Measurements from ENCODE around the gene ITGAD.

ITGAD gene

DNA sequence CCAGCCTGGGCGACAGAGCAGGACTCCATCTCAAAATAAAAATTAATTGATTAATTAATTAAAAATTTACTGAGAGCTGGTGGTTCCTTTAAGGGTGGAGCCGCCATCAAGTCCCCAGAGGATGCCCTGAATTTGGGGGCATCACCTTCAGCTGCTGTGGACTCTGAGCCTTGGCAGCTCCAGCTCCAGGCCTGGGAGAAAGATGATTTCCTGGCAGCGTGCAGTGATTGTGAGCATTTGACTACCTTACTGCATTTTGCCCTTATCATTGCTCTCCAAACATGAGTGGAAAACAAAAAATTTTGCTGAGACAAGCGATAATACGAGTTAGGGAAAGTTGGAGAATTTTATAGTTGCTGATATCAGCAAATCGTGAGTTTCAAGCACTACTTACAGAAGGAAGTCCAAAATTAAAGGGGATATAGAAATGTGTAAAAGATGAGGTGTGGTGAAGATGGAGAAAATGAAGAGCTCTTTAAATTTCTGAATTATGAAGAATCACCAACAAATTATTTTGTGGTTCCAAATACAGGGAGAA, 2.6 kb upstream of the ITGAD start (continued):
- TF ChIP-seq, protein P1, sequence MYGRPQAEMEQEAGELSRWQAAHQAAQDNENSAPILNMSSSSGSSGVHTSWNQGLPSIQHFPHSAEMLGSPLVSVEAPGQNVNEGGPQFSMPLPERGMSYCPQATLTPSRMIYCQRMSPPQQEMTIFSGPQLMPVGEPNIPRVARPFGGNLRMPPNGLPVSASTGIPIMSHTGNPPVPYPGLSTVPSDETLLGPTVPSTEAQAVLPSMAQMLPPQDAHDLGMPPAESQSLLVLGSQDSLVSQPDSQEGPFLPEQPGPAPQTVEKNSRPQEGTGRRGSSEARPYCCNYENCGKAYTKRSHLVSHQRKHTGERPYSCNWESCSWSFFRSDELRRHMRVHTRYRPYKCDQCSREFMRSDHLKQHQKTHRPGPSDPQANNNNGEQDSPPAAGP (tag by site-specific recombination; IDR thresholded peaks at IDR 0.05), result no peak
- TF ChIP-seq ZNF530 (tag by site-specific recombination; IDR thresholded peaks at IDR 0.05; ENCODE audit: low read depth) (no peak), ZNF837 (tag by site-specific recombination; IDR thresholded peaks at IDR 0.05) (no peak), KLF9 (tag by site-specific recombination; IDR thresholded peaks at IDR 0.05; ENCODE audit: low read depth) (no peak), ZNF629 (tag by site-specific recombination; IDR thresholded peaks at IDR 0.05) (no peak), ZNF701 (tag by site-specific recombination; IDR thresholded peaks at IDR 0.05) (no peak)
- TF ChIP-seq, protein P2, sequence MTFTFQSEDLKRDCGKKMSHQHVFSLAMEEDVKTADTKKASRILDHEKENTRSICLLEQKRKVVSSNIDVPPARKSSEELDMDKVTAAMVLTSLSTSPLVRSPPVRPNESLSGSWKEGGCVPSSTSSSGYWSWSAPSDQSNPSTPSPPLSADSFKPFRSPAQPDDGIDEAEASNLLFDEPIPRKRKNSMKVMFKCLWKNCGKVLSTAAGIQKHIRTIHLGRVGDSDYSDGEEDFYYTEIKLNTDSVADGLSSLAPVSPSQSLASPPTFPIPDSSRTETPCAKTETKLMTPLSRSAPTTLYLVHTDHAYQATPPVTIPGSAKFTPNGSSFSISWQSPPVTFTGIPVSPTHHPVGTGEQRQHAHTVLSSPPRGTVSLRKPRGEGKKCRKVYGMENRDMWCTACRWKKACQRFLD (tag by site-specific recombination; IDR thresholded peaks at IDR 0.05), result no peak

DNA sequence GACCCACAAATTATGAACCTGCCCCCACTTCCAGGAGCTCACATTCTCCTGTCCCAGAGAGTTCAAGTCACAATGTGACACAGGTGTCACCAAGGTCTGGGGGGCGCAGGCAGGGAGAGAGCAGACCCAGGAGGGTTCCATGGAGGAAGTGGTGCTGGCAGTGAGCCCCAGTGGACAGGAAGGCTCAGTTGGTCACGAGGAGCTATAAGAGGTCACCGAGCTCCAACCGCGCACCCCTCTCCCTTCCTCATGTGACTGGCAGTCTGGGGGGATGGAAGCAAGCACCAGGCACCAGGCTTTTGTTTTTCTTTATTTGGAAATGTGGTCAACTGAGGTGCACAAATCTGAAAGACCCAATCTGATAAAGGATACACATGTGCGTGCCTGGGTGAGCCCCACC, 2.5 kb downstream of the ITGAD start:
- Histone ChIP-seq H3K4me1 (ENCODE audit: control insufficient read depth, insufficient read depth, low read length) (no peaks in the 10 kb centered on the region), H3K27ac (ENCODE audit: extremely low read depth, low read depth, low read length) (no peak overlapping the region), H3K36me3 (ENCODE audit: control insufficient read depth in 2 of 2, insufficient read depth in 1 of 2, low read length in 2 of 2) (peaks cover 0 to 23% of the 10 kb centered on the region in 2 experiments; a peak in 1 of 3 replicates), H3K4me3 (ENCODE audit: low read depth, low read length) (no peak overlapping the region), H3K9me3 (ENCODE audit: control insufficient read depth, insufficient read depth, low read depth, low read length) (no peaks in the 10 kb centered on the region)
- no peak for TF ChIP-seq ZNF223 (tag by site-specific recombination; IDR thresholded peaks at IDR 0.05)
- TF ChIP-seq MZF1 (tag by site-specific recombination; IDR thresholded peaks at IDR 0.05; ENCODE audit: borderline replicate concordance), result no peak
- no peak for TF ChIP-seq KLF16 (tag by site-specific recombination; IDR thresholded peaks at IDR 0.05)
- no peak for TF ChIP-seq GLI4 (tag by site-specific recombination; IDR thresholded peaks at IDR 0.05)
- TF ChIP-seq ZFP3 (tag by site-specific recombination; IDR thresholded peaks at IDR 0.05; ENCODE audit: low read depth), result no peak
- no peak for TF ChIP-seq ZNF19 (tag by site-specific recombination; IDR thresholded peaks at IDR 0.05; ENCODE audit: low read depth)
- no peak for TF ChIP-seq ZNF37A (tag by site-specific recombination; IDR thresholded peaks at IDR 0.05)
- TF ChIP-seq, protein P3, sequence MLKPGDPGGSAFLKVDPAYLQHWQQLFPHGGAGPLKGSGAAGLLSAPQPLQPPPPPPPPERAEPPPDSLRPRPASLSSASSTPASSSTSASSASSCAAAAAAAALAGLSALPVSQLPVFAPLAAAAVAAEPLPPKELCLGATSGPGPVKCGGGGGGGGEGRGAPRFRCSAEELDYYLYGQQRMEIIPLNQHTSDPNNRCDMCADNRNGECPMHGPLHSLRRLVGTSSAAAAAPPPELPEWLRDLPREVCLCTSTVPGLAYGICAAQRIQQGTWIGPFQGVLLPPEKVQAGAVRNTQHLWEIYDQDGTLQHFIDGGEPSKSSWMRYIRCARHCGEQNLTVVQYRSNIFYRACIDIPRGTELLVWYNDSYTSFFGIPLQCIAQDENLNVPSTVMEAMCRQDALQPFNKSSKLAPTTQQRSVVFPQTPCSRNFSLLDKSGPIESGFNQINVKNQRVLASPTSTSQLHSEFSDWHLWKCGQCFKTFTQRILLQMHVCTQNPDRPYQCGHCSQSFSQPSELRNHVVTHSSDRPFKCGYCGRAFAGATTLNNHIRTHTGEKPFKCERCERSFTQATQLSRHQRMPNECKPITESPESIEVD (tag by site-specific recombination; IDR thresholded peaks at IDR 0.05), result no peak
- no peak for TF ChIP-seq ZNF621 (tag by site-specific recombination; IDR thresholded peaks at IDR 0.05)
- no peak for TF ChIP-seq SALL2 (tag by site-specific recombination; IDR thresholded peaks at IDR 0.05; ENCODE audit: borderline replicate concordance)
- TF ChIP-seq, protein P4, sequence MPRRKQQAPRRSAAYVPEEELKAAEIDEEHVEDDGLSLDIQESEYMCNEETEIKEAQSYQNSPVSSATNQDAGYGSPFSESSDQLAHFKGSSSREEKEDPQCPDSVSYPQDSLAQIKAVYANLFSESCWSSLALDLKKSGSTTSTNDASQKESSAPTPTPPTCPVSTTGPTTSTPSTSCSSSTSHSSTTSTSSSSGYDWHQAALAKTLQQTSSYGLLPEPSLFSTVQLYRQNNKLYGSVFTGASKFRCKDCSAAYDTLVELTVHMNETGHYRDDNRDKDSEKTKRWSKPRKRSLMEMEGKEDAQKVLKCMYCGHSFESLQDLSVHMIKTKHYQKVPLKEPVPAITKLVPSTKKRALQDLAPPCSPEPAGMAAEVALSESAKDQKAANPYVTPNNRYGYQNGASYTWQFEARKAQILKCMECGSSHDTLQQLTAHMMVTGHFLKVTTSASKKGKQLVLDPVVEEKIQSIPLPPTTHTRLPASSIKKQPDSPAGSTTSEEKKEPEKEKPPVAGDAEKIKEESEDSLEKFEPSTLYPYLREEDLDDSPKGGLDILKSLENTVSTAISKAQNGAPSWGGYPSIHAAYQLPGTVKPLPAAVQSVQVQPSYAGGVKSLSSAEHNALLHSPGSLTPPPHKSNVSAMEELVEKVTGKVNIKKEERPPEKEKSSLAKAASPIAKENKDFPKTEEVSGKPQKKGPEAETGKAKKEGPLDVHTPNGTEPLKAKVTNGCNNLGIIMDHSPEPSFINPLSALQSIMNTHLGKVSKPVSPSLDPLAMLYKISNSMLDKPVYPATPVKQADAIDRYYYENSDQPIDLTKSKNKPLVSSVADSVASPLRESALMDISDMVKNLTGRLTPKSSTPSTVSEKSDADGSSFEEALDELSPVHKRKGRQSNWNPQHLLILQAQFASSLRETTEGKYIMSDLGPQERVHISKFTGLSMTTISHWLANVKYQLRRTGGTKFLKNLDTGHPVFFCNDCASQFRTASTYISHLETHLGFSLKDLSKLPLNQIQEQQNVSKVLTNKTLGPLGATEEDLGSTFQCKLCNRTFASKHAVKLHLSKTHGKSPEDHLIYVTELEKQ (tag by site-specific recombination; IDR thresholded peaks at IDR 0.05; ENCODE audit: borderline replicate concordance), result no peak
- no peak for TF ChIP-seq ZNF747 (tag by site-specific recombination; IDR thresholded peaks at IDR 0.05)
- TF ChIP-seq KLF10 (tag by site-specific recombination; IDR thresholded peaks at IDR 0.05), result no peak
- TF ChIP-seq, protein P5, sequence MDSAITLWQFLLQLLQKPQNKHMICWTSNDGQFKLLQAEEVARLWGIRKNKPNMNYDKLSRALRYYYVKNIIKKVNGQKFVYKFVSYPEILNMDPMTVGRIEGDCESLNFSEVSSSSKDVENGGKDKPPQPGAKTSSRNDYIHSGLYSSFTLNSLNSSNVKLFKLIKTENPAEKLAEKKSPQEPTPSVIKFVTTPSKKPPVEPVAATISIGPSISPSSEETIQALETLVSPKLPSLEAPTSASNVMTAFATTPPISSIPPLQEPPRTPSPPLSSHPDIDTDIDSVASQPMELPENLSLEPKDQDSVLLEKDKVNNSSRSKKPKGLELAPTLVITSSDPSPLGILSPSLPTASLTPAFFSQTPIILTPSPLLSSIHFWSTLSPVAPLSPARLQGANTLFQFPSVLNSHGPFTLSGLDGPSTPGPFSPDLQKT (IDR thresholded peaks at IDR 0.05; ENCODE audit: borderline replicate concordance, low read depth, low read length), result no peak
- CTCF ChIA-PET, result interaction anchor here (0.6 to 2.3 kb wide), 3 partner anchors 9 to 137 kb away, joined by 3 to 10 read pairs (median 4); no protein-coding TSS in a partner anchor
- POLR2A ChIA-PET, result no interaction called here
